NCI-H187 treated with DMSO at 0.1 percent for 48 hours (cell line): ENCODE measurements around the gene THY1.

Experiments
- DNase-seq: peaks from one replicate; lab custom pipeline; 2025; lab: John Stamatoyannopoulos, UW

The THY1 gene

GRCh38 chr11:119382101-119382500, 40.9 kb downstream of the THY1 start:
- no peak for DNase-seq

GRCh38 chr11:119381181-119381988, 41.6 kb downstream of the THY1 start, which contains the start of gene USP2:
Gene USP2, minus strand, starts transcription at chr11:119381690. Its CDS starts 8,210 bp downstream, at chr11:119373480.
- peak; percentile 42 for DNase-seq

GRCh38 chr11:119380827-119381180, 42.2 kb downstream of the THY1 start:
- DNase-seq = no peak

GRCh38 chr11:119380160-119380826, 42.7 kb downstream of the THY1 start:
- no peak for DNase-seq

GRCh38 chr11:119378851-119379465, 44.0 kb downstream of the THY1 start:
- DNase-seq = no peak

GRCh38 chr11:119377961-119378667, 44.9 kb downstream of the THY1 start:
- no peak for DNase-seq

- no peak for DNase-seq
Measured at GRCh38 chr11:119377112-119377901, 45.7 kb downstream of the THY1 start.

GRCh38 chr11:119376197-119376847, 46.6 kb downstream of the THY1 start:
- no peak for DNase-seq

- DNase-seq = no peak
Measured at GRCh38 chr11:119375337-119376196, 47.4 kb downstream of the THY1 start.

- DNase-seq = no peak
Measured at GRCh38 chr11:119374632-119375336, 48.2 kb downstream of the THY1 start.

GRCh38 chr11:119373921-119374631, 48.9 kb downstream of the THY1 start:
- DNase-seq = peak; percentile 39

GRCh38 chr11:119373059-119373920, 49.7 kb downstream of the THY1 start:
- no peak for DNase-seq

- no peak for DNase-seq
Measured at GRCh38 chr11:119372260-119373058, 50.5 kb downstream of the THY1 start.

GRCh38 chr11:119371778-119372182, 51.2 kb downstream of the THY1 start:
- no peak for DNase-seq

- no peak for DNase-seq
Measured at GRCh38 chr11:119371067-119371601, 51.8 kb downstream of the THY1 start.

GRCh38 chr11:119370486-119371046, 52.4 kb downstream of the THY1 start:
- no peak for DNase-seq
